K562 (cell line): ENCODE data around the gene RAB4B. TPM values are rescaled to one million over a fixed set of nuclear protein-coding genes. Genes with fewer than 3 reads are reported as not detected.
A peak's percentile ranks its signal among the peaks of the same experiment; 100 is the strongest.

ENCODE experiments used
- ADNP ChIP-seq: fragments of 200-800 bp; sonication (Bioruptor generic); IDR thresholded peaks from 2 replicates; pipeline ENCODE4 v1.6.1; 2016; ENCODE audit warnings: missing genetic modification characterization, missing compliant biosample characterization
- CBX1 ChIP-seq: sonication (generic); IDR thresholded peaks from 2 replicates; pipeline ENCODE4 v1.6.1; 2016; ENCODE audit warnings: antibody characterized with exemption, low read depth, mild to moderate bottlenecking
- CHD4 ChIP-seq: fragments of 200-600 bp; sonication (generic); IDR thresholded peaks from 3 replicates; pipeline ENCODE4 v1.6.1; 2012; ENCODE audit warnings: low read depth, mild to moderate bottlenecking, mixed read lengths, low read length, inconsistent platforms; ENCODE audit not compliant: insufficient read depth, insufficient replicate concordance, poor library complexity, severe bottlenecking
- CREB1 ChIP-seq, 2 experiments: sonication (generic) in 1 of 2; formaldehyde crosslinking in 1 of 2; IDR thresholded peaks; 2 replicates each; pipeline versions ENCODE4 v1.6.1 to v1.8.0; 2012 to 2022; ENCODE audit warnings: inconsistent platforms in 1 of 2, mild to moderate bottlenecking in 1 of 2, missing genetic modification reagents in 1 of 2, moderate library complexity in 1 of 2
- GTF2F1 ChIP-seq: IDR thresholded peaks from 2 replicates; pipeline ENCODE4 v1.6.1; 2011; ENCODE audit warnings: low read depth, low read length, improper control_type of control experiment
- HCFC1 ChIP-seq: IDR thresholded peaks from 2 replicates; pipeline ENCODE4 v1.6.1; 2012; ENCODE audit warnings: low read depth, low read length, improper control_type of control experiment
- KAT7 ChIP-seq: sonication (generic); formaldehyde crosslinking; IDR thresholded peaks from 2 replicates; pipeline ENCODE4 v1.8.0; 2022; ENCODE audit warnings: missing genetic modification reagents, mild to moderate bottlenecking, borderline replicate concordance
- KLF1 ChIP-seq: fragments of 450-650 bp; IDR thresholded peaks from 2 replicates; pipeline ENCODE4 v1.6.1; 2016; ENCODE audit warnings: missing genetic modification characterization, missing compliant biosample characterization
- NFYB ChIP-seq: IDR thresholded peaks from 2 replicates; pipeline ENCODE4 v1.6.1; 2011; ENCODE audit warnings: mild to moderate bottlenecking, moderate library complexity; ENCODE audit not compliant: insufficient read length; ENCODE audit errors: extremely low read depth
- SMARCE1 ChIP-seq: fragments of 450-650 bp; IDR thresholded peaks from 2 replicates; pipeline ENCODE4 v1.7.1; 2016; ENCODE audit warnings: mild to moderate bottlenecking
- SREBF2 ChIP-seq: sonication (generic); formaldehyde crosslinking; IDR thresholded peaks from 2 replicates; pipeline ENCODE4 v1.4.0; 2020; ENCODE audit warnings: mild to moderate bottlenecking, missing genetic modification reagents
- ZNF551 ChIP-seq: fragments of 250-450 bp; sonication (Bioruptor Pico); IDR thresholded peaks from 2 replicates; pipeline ENCODE4 v1.5.0; 2021; ENCODE audit warnings: mild to moderate bottlenecking, moderate library complexity
- polyA plus RNA-seq, 8 experiments: library from polyadenylated mRNA; depleted of rRNA in 4 of 8; stranded (reverse) in 5 of 8; unstranded in 3 of 8; fragments of >200 nt; fragmentation: Nextera tagmentation in 2 of 8; fragmentation: Illumina TruSeq in 1 of 8; extraction: Ambion mirVana in 2 of 8; extraction: Trizol in 1 of 8; gene quantifications; 2 replicates each; pipeline versions ENCODE4 v1.2.1 to v1.2.3, GENCODE V29; 2011 to 2014; ENCODE audit warnings: inconsistent platforms in 1 of 8, missing spikeins in 1 of 8
- total RNA-seq, 7 experiments: library from RNA; depleted of rRNA in 6 of 7; stranded (reverse); fragments of >200 nt in 6 of 7; fragmentation: Illumina TruSeq in 2 of 7; extraction: Trizol in 2 of 7; gene quantifications; 2 replicates each; pipeline versions ENCODE4 v1.2.1 to v1.2.3, GENCODE V29; 2011 to 2021; ENCODE audit warnings: low replicate concordance in 1 of 7
- TF ChIP-seq, protein P1 (sequence below), 2 experiments: fragments of 450-650 bp in 1 of 2; sonication (generic) in 1 of 2; formaldehyde crosslinking in 1 of 2; IDR thresholded peaks; 2 replicates each; pipeline versions ENCODE4 v1.7.1 to v1.9.0; 2016 to 2022; ENCODE audit warnings: inconsistent platforms in 1 of 2, mild to moderate bottlenecking in 1 of 2, missing genetic modification reagents in 1 of 2
- TF ChIP-seq, protein P2 (sequence below): sonication (generic); formaldehyde crosslinking; IDR thresholded peaks from 2 replicates; pipeline ENCODE4 v1.8.1; 2023; ENCODE audit warnings: mild to moderate bottlenecking, missing genetic modification reagents

The RAB4B gene
- total and polyA plus RNA-seq, 9 of the 15 experiments (the other 6 are each of a cell fraction or from before 2014, with no cell fraction given) = 0.28 to 20.4 (median 9.0) TPM

DNA sequence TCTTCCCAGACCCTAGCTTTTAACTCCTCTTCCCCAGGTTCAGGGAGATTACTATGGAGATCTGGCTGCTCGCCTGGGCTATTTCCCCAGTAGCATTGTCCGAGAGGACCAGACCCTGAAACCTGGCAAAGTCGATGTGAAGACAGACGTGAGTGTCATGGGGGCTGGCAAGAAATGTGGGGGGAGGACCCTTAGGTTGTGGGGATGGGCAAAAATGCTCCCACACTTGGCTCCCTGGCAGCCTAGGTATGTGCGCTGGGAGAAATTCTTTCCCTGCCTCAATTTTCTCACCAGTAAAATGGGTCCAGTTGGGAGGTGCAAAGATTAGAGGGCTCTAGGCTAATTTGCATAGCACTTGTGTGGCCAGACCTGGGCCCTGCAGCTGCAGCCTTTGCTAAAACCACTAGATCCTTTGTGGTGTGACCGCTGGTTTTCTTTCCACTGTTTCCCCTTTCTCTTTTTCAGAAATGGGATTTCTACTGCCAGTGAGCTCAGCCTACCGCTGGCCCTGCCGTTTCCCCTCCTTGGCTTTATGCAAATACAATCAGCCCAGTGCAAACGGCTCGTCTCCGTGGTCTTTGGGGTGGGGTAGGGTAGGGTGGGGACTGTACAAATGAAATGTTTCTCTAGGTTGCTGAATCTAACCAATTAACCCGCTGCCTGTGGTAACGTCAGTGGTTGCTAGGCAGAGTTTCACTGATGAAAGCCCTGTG, 959 bp upstream of the RAB4B start (continued):
- TF ChIP-seq CHD4 (peak; percentile 89), CBX1 (peak; percentile 83; the same call in 1 of the 2 replicates), NFYB (peak; percentile 74), KLF1 (tag) (no peak), SMARCE1 (0 out of 2 replicates have a peak, but pooled peaks have one; percentile 8), SREBF2 (no peak), HCFC1 (0 out of 2 replicates have a peak, but pooled peaks have one; percentile 14), KAT7 (CRISPR knock-in tag) (0 out of 2 replicates have a peak, but pooled peaks have one; percentile 63), CREB1 (IDR thresholded peaks at IDR 0.05) (peak; percentile 89), CREB1 (CRISPR knock-in tag; IDR thresholded peaks at IDR 0.05) (peak; percentile 93), GTF2F1 (peak; percentile 96; the same call in 1 of the 2 replicates), ADNP (tag) (peak; percentile 95), ZNF551 (CRISPR knock-in tag) (no peak)
- TF ChIP-seq, protein P1, sequence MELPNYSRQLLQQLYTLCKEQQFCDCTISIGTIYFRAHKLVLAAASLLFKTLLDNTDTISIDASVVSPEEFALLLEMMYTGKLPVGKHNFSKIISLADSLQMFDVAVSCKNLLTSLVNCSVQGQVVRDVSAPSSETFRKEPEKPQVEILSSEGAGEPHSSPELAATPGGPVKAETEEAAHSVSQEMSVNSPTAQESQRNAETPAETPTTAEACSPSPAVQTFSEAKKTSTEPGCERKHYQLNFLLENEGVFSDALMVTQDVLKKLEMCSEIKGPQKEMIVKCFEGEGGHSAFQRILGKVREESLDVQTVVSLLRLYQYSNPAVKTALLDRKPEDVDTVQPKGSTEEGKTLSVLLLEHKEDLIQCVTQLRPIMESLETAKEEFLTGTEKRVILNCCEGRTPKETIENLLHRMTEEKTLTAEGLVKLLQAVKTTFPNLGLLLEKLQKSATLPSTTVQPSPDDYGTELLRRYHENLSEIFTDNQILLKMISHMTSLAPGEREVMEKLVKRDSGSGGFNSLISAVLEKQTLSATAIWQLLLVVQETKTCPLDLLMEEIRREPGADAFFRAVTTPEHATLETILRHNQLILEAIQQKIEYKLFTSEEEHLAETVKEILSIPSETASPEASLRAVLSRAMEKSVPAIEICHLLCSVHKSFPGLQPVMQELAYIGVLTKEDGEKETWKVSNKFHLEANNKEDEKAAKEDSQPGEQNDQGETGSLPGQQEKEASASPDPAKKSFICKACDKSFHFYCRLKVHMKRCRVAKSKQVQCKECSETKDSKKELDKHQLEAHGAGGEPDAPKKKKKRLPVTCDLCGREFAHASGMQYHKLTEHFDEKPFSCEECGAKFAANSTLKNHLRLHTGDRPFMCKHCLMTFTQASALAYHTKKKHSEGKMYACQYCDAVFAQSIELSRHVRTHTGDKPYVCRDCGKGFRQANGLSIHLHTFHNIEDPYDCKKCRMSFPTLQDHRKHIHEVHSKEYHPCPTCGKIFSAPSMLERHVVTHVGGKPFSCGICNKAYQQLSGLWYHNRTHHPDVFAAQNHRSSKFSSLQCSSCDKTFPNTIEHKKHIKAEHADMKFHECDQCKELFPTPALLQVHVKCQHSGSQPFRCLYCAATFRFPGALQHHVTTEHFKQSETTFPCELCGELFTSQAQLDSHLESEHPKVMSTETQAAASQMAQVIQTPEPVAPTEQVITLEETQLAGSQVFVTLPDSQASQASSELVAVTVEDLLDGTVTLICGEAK (IDR thresholded peaks at IDR 0.05) = 0 out of 2 replicates have a peak, but pooled peaks have one; percentile 42
- TF ChIP-seq, protein P1 (CRISPR knock-in tag; IDR thresholded peaks at IDR 0.05) = no peak
- TF ChIP-seq, protein P2, sequence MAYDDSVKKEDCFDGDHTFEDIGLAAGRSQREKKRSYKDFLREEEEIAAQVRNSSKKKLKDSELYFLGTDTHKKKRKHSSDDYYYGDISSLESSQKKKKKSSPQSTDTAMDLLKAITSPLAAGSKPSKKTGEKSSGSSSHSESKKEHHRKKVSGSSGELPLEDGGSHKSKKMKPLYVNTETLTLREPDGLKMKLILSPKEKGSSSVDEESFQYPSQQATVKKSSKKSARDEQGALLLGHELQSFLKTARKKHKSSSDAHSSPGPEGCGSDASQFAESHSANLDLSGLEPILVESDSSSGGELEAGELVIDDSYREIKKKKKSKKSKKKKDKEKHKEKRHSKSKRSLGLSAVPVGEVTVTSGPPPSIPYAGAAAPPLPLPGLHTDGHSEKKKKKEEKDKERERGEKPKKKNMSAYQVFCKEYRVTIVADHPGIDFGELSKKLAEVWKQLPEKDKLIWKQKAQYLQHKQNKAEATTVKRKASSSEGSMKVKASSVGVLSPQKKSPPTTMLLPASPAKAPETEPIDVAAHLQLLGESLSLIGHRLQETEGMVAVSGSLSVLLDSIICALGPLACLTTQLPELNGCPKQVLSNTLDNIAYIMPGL (CRISPR knock-in tag) = 0 out of 2 replicates have a peak, but pooled peaks have one; percentile 16
